ENCODE results near the gene PBX1.

Gene PBX1

GRCh38 chr1:164618202-164618564, 59.2 kb downstream of the PBX1 start:
- no peak for DNase-seq (ENCODE audit: low read depth)

- no peak for DNase-seq (ENCODE audit: low read depth)
Observed at GRCh38 chr1:164619006-164619784, 60.2 kb downstream of the PBX1 start.

GRCh38 chr1:164622068-164622845, 63.3 kb downstream of the PBX1 start:
- DNase-seq (ENCODE audit: low read depth) = no peak

GRCh38 chr1:164623805-164624204, 64.8 kb downstream of the PBX1 start:
- DNase-seq (ENCODE audit: low read depth) = no peak

GRCh38 chr1:164624400-164624799, 65.4 kb downstream of the PBX1 start:
- no peak for DNase-seq (ENCODE audit: low read depth)

GRCh38 chr1:164625004-164625617, 66.1 kb downstream of the PBX1 start:
- DNase-seq (ENCODE audit: low read depth) = no peak

GRCh38 chr1:164628772-164629171, 69.8 kb downstream of the PBX1 start:
- no peak for DNase-seq (ENCODE audit: low read depth)

GRCh38 chr1:164629971-164630370, 71.0 kb downstream of the PBX1 start:
- DNase-seq (ENCODE audit: low read depth) = no peak

GRCh38 chr1:164630626-164631396, 71.8 kb downstream of the PBX1 start:
- DNase-seq (ENCODE audit: low read depth) = no peak

GRCh38 chr1:164631751-164632150, 72.8 kb downstream of the PBX1 start:
- no peak for DNase-seq (ENCODE audit: low read depth)

- DNase-seq (ENCODE audit: low read depth) = no peak
Observed at GRCh38 chr1:164633997-164634396, 75.0 kb downstream of the PBX1 start.

GRCh38 chr1:164635059-164635802, 76.2 kb downstream of the PBX1 start:
- DNase-seq (ENCODE audit: low read depth) = no peak

GRCh38 chr1:164635803-164636731, 77.1 kb downstream of the PBX1 start:
- no peak for DNase-seq (ENCODE audit: low read depth)

- no peak for DNase-seq (ENCODE audit: low read depth)
Observed at GRCh38 chr1:164636757-164637156, 77.8 kb downstream of the PBX1 start.

- DNase-seq (ENCODE audit: low read depth) = no peak
Observed at GRCh38 chr1:164637461-164638375, 78.7 kb downstream of the PBX1 start.

- no peak for DNase-seq (ENCODE audit: low read depth)
Observed at GRCh38 chr1:164638492-164639202, 79.7 kb downstream of the PBX1 start.

GRCh38 chr1:164640686-164641352, 81.8 kb downstream of the PBX1 start:
- no peak for DNase-seq (ENCODE audit: low read depth)

- DNase-seq (ENCODE audit: low read depth) = no peak
Observed at GRCh38 chr1:164641353-164641730, 82.4 kb downstream of the PBX1 start.

All from stimulated activated CD8-positive, alpha-beta memory T cell treated with anti-CD3 and anti-CD28 coated beads, Interleukin-12 subunit alpha, Interleukin-12 subunit beta, amount 100 ng/mL, for 4 hours (primary cell).